ENCODE measurements around the gene ATF7IP.

ATF7IP gene

DNA sequence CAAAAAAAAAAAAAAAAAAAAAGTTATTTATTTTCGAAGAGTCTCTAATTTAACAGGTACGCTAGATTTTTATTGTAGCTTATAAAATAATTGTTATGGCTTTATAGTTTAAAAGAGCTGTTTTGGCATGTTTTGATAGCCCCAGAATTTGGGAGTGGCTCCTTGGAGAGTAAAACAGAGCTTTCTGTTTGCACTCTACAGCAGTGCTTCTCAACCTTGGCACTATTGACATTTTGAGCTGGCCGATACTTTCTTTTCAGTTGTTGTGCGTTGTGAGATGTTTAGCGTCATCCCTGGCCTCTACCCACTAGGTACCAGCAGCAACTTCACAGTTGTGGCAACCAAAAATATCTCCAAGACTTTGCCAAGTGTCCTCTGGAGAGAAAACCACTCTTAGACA, 171.6 kb downstream of the ATF7IP start:
- Mint-ChIP-seq H3K4me3 (no peak overlapping the region), H3K9me3 (ENCODE audit: low read depth) (no peaks in the 10 kb centered on the region), H3K4me1 (ENCODE audit: low read depth) (no peaks in the 10 kb centered on the region), H3K36me3 (no peaks in the 10 kb centered on the region), H3K27ac (no peak overlapping the region), H3K27me3 (no peaks in the 10 kb centered on the region)

DNA sequence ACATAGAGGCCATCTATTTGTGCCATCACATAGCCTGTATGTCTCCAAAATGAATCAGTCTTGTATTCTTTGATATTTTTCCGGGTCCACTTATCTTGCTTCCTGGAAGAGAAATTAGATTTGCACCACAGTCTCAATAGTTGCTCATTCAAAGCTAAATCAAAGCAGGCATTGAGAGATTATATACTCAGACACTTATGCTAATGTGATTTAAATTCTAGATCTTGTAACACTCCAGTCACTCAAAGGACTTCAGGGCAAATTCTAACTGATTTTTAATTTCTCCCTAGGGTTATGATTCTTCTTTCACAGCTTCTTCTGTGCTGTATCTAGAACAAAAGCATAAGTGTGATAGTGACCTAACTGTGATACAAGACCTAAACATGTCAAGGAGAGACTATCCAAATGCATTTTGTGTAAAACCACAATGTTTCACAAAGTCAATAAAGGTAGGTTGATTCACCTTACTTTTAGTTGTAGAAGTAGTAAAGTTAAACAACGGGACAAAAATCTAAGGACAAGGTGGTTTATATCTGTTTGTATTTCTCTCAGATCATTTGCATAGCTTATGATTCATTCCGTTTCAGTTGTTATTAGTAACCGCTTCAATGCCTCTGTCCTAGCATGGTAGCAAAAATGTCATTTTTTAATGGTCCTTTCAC, 175.4 kb downstream of the ATF7IP start:
- no peaks in the 10 kb centered on the region for H3K36me3 Mint-ChIP-seq
- H3K4me1 Mint-ChIP-seq (ENCODE audit: low read depth), result no peaks in the 10 kb centered on the region
- H3K9me3 Mint-ChIP-seq (ENCODE audit: low read depth), result no peaks in the 10 kb centered on the region
- H3K27ac Mint-ChIP-seq, result no peak overlapping the region
- H3K27me3 Mint-ChIP-seq, result no peaks in the 10 kb centered on the region
- no peak overlapping the region for H3K4me3 Mint-ChIP-seq

DNA sequence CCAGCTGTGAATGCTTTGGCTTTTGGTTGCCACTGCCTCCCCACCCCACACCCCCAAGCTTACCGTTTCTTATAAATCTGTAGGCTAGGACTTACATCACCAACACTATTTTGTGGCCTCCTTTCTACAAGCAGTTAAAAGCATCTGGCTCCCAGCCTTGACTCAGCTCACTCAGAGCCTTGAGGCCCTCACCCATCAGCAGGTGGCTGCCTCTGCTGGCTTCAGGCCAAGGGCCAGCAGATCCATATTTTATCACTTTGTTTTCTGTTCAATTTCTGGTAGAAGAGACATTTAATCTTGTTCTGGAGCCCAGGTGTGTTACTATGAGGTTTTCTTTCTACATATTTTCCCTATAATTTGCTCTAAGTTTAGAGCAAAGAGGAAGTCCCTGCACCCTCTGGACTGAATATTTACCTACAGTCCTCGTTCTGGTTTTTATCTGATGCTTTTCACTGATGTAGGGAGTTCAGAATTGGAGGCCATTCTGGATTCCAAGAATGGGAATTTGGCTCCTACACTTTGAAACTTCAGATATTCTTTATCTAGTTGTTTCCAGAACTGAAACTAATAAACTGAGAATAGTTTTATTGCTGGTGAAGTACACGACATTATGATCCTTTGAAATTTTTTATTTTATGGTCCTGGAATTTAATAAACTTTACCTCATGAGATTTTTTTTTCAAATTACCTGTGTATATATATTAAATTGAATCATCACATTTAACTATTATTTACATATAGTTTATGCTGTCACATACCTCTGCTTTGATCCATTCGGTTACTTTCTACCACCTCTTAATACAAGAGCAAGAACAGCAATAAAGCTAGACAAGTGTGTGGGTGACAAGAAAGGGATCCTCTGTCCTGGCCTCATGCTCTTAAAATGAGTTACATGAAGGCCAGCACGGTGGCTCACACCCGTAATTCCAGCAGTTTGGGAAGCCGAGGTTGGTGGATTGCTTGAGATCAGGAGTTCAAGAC, 180.0 kb downstream of the ATF7IP start:
- peaks cover 2% of the 10 kb centered on the region for H3K27me3 Mint-ChIP-seq
- no peaks in the 10 kb centered on the region for H3K36me3 Mint-ChIP-seq
- H3K9me3 Mint-ChIP-seq (ENCODE audit: low read depth), result no peaks in the 10 kb centered on the region
- no peaks in the 10 kb centered on the region for H3K4me1 Mint-ChIP-seq (ENCODE audit: low read depth)
- no peak overlapping the region for H3K4me3 Mint-ChIP-seq
- no peak overlapping the region for H3K27ac Mint-ChIP-seq

DNA sequence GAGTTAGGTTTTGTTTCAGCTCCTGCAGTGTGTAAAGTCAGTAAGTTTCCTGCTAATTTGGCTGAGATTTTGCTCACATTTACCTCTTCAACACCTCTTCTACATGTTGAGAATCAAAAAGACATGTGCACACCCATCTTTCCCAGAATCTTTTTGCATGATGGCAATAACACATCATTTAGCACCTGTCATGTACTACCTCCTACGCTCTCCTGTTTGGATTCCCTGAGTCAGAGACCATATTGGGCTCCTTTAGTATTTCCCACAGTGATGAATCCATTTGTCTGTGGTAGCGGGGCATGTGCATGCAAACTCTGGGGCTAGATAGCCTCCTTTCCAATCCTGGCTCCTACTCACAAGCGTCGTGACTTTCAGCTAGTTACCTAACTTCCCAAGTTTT, 182.1 kb downstream of the ATF7IP start:
- no peaks in the 10 kb centered on the region for H3K9me3 Mint-ChIP-seq (ENCODE audit: low read depth)
- H3K27ac Mint-ChIP-seq, result no peak overlapping the region
- no peak overlapping the region for H3K4me3 Mint-ChIP-seq
- H3K4me1 Mint-ChIP-seq (ENCODE audit: low read depth), result no peaks in the 10 kb centered on the region
- H3K36me3 Mint-ChIP-seq, result no peaks in the 10 kb centered on the region
- H3K27me3 Mint-ChIP-seq, result peaks cover 2% of the 10 kb centered on the region

DNA sequence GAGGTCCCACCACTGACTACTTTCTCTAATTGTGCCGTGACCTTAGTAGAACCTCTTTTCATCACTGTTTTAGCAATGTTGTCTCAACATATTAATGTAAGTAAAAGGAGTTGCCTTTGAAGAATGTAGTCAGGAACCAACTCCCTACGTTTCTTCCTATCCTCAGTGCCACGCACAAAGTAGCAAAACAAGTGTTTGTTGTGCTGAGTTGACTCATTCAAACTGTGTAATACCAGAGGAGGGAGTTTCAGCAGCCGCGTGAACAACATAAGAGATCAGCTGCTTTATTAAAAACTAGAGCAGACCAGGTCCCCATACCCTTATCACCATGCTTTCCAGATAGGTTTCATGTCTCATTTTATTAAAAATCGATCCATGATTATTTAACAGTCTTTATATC, 183.1 kb downstream of the ATF7IP start:
- no peaks in the 10 kb centered on the region for H3K9me3 Mint-ChIP-seq (ENCODE audit: low read depth)

More for the DNA sequence above, 183.1 kb downstream of the ATF7IP start:
- H3K36me3 Mint-ChIP-seq, result no peaks in the 10 kb centered on the region
- no peak overlapping the region for H3K4me3 Mint-ChIP-seq
- H3K27ac Mint-ChIP-seq, result no peak overlapping the region
- no peaks in the 10 kb centered on the region for H3K4me1 Mint-ChIP-seq (ENCODE audit: low read depth)
- peaks cover 2% of the 10 kb centered on the region for H3K27me3 Mint-ChIP-seq
